ENCODE results near the gene FBXO41.

The FBXO41 gene

DNA sequence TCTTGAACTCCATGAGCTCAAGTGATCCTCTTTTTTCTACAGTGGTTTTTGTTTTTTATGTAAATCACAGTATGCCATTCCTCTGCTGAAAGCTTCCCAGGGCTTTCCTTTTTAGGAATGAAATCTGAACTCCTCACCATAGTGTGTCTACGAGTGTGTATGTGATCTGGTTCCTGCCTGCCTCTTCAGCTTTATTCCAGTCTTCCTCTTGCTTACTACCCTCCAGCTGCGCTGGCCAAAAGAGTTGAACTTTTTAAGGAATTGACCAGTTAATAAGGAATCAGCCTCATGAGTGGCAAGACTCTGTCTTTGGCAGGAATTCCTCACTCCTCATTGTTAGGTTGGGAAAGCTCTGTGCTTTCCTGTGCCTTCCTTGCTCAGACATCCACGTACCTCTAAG, 46.1 kb downstream of the FBXO41 start:
- DNase-seq (ENCODE audit: extremely low read depth, low read depth), result no peak
- TF ChIP-seq, protein P1, sequence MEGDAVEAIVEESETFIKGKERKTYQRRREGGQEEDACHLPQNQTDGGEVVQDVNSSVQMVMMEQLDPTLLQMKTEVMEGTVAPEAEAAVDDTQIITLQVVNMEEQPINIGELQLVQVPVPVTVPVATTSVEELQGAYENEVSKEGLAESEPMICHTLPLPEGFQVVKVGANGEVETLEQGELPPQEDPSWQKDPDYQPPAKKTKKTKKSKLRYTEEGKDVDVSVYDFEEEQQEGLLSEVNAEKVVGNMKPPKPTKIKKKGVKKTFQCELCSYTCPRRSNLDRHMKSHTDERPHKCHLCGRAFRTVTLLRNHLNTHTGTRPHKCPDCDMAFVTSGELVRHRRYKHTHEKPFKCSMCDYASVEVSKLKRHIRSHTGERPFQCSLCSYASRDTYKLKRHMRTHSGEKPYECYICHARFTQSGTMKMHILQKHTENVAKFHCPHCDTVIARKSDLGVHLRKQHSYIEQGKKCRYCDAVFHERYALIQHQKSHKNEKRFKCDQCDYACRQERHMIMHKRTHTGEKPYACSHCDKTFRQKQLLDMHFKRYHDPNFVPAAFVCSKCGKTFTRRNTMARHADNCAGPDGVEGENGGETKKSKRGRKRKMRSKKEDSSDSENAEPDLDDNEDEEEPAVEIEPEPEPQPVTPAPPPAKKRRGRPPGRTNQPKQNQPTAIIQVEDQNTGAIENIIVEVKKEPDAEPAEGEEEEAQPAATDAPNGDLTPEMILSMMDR (IDR thresholded peaks at IDR 0.05; ENCODE audit: low read depth, low read length), result no peak

DNA sequence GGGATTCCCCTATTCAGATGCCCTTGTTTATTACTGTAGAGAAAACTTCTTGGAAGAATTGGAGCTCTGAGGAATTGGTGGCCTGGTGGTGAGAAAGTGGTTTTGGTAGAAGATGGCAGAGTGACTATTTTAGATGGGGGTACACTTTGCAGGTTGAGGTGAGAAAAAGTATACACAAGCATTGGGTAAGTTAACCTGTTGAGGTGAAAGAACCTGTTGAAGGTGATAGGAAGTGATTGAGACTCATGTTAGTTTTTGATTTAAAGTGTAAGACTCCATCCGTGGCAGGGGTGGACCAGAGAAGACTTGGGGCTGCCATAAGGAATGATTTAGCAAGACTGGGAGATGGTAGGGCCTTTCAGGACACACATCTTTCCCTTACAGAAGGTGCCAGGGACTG, 47.1 kb downstream of the FBXO41 start:
- no peak for DNase-seq (ENCODE audit: extremely low read depth, low read depth)
- TF ChIP-seq, protein P1 (IDR thresholded peaks at IDR 0.05; ENCODE audit: low read depth, low read length), result no peak

DNA sequence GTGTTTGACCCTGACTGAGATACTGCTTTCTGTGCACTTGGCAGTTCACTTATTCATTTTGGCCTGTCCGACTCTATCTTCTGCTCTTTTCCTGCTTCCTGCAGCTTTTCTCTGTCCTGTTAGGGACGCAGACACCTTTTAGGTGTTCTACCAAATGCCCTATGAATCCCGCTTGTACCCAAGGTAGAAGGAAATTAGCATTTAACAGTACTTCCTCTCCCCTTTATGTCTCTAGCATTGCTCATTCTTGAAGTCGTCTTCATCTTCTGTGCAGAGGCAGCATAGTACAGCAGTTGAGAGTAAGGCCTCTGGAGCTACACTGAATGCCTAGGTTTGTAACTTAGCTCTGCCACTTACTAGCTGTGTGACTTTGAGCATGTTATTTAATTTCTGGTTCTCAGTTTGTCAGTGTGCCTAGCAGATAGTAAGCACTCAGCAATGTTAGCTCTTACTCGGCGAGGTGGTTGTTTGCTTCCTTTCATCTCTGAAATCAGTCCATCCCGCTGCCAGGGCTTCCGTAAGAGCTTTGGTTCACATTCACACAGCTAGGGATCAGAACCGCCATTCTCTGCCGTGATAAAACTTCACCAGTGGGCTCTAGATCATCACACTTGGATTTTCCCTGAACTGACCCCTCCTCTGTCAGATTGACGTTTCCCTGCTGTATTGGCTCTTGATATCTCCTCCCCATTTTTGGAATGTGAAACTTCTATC, 48.8 kb downstream of the FBXO41 start:
- no peak for DNase-seq (ENCODE audit: extremely low read depth, low read depth)
- TF ChIP-seq, protein P1 (IDR thresholded peaks at IDR 0.05; ENCODE audit: low read depth, low read length), result no peak

DNA sequence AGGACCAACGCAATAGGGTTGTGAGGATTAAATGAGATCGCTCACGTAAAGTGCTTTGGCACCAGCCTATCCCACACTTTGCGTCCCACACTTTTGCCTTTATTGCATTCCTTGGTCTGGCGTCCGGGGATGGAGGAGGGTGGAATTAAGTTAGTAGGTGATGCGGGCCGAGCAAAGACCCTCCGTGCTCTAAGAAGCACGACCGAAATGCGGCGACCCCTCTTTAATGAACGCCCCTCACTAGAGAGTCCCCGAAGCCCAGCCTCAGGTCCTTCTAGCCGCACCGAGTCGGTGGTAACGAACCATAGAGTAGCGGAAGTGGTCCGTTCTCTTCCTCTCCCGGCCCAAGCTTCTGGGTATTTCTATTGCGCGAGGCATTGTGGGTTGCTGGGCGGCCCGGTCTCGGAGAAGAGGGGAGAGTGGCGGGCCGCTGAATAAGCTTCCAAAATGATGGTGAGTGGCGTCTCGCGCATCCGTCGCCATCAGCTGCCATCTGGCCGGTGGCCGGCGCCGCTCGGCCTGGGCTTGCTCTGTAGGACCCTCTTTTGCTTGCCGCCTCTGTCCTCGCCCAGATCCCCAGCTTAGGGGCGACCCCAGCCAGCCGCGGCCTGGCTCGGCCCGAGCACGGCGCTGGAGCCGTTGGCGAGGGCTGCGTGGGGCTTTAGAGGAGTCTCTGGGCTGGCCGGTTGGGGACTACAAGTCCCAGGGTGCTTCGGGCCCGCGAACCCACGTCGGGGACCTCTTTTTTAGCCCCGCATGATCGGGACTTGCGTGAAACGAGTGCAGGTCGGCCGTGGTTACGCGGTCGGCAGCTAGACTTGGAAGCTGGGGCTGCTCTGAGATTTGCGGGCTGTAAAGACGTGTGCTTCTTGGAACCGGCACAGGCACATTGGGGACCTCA, 50.1 kb downstream of the FBXO41 start, which contains the start of gene CCT7:
CCT7 (plus strand) TSS at position 377 of the 901 bp plus-strand sequence; CDS start at position 448, 71 bp downstream.
- peak; percentile 56 for DNase-seq (ENCODE audit: extremely low read depth, low read depth)
- TF ChIP-seq, protein P1 (IDR thresholded peaks at IDR 0.05; ENCODE audit: low read depth, low read length), result no peak

DNA sequence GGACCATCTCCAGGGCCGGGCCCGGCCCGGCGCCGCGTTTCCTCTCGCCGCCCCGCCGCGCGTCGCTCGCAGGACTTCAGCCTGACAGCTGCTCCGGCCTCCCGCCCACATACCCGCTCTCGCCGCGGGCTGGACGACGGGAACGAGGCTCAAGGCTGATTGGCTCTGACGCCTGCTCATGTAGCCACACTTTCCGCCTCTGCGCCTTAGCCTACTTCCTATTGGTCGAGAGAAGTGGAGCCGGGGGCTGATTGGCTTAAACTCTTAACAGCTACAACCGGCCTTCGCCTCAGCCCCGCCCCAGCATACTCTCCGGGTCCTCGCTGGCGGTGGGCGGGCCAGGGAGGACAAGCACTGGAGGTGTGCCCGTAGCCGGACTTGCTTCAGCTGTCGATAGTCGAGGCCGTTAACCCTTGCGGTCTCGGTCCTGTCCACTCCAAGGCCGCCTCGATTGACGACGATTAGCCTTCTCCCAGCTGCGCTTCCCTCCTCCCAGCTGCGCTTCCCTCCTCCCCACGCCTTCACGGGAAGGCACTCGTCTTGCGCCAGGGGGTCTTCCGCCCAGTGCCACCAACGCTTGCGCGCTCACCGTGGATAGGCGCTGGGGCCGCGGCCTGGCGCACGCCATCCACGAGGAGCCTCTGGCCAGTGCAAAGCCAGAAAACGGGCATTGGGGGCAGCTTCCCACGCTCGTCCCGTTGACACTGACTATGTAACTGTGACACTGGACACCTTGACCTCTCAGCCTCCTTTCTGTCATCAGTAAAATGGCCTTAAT, 50.9 kb downstream of the FBXO41 start, which contains the start of gene PRADC1:
PRADC1 (minus strand) TSS at position 86 of the 778 bp plus-strand sequence; CDS start at position 7, 79 bp downstream.
- peak; percentile 99 for DNase-seq (ENCODE audit: extremely low read depth, low read depth)
- TF ChIP-seq, protein P1 (IDR thresholded peaks at IDR 0.05; ENCODE audit: low read depth, low read length), result no peak

DNA sequence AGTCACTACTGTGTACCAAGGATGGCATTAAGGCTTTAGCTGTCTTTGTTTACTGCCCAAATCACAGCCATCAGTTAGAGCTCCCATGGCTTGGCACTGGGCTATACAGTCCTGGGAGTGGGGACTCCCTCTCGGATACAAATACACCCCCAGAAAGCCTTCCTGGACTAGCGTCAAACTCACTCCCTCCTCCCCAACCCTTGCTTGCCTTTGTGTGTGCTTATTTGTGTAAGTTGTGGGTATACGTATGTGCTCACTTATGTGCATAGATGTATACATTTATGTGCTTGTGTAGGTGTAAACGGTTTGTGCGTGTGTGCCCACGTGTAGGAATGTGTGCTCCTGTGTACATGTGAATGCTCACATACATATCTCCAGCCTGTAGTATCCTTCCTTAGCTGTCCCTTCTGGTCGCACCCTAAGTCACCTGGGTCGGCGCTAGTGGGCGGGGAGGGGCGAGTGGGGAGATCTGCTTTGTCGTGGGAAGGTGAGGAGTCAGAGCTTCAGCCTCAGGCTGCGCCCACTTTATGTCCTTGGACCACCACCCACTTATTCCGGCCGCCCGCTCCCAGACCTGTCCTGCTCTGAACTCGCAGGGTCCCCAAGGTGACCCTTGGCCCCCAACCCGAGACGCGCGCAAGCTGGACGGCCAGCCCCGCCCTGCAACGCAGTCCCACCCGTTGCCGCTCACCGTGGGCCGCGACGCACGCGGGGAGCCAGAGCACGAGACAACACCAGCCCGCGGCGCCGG, 51.7 kb downstream of the FBXO41 start:
- TF ChIP-seq, protein P1 (IDR thresholded peaks at IDR 0.05; ENCODE audit: low read depth, low read length), result no peak
- DNase-seq (ENCODE audit: extremely low read depth, low read depth), result no peak

All from AG09319 (cell line).